Measurements from ENCODE around the gene CHP2.

- no peak for TF ChIP-seq EZH2 (IDR thresholded peaks at IDR 0.05; ENCODE audit: insufficient read depth, poor library complexity, severe bottlenecking)
- TF ChIP-seq EZH2phosphoT487 (IDR thresholded peaks at IDR 0.05; ENCODE audit: insufficient read depth, low read depth) = no peak
Observed at GRCh38 chr16:23754594-23755483, at the start of gene CHP2.
